IMR-90 (cell line): ENCODE results near the gene ANKRD6. TPM values are rescaled to one million over a fixed set of nuclear protein-coding genes. Genes with fewer than 3 reads are reported as not detected.

ENCODE experiments used
- ATAC-seq: fragments of 200-7000 bp; cut with Tn5 transposase; 2 replicates; pipeline ENCODE4 v1.9.1; 2020; ENCODE audit warnings: low read depth, mild to moderate bottlenecking, moderate library complexity
- BruUV-seq: library from RNA; stranded (reverse); fragments of 400-500 nt; replicated peaks from 2 replicates; lab custom pipeline; 2021; lab: Mats Ljungman, UMichigan
- CTCF ChIA-PET: fragments of 300-600 bp; formaldehyde crosslinking; extraction: SDS; loops from one replicate; lab custom pipeline; 2021; ENCODE audit warnings: antibody characterized with exemption; lab: Yijun Ruan, JAX
- POLR2A ChIA-PET: fragments of 300-600 bp; sonication (Branson Sonifier 250); formaldehyde crosslinking; loops from one replicate; lab custom pipeline; 2022; ENCODE audit warnings: antibody characterized with exemption; ENCODE audit not compliant: unreplicated experiment; lab: Charles Lee
- DNase-seq: peaks from one replicate; pipeline ENCODE4 v3.0.0; 2013
- H2AFZ ChIP-seq: replicated peaks from 2 replicates; pipeline ENCODE3; 2013; ENCODE audit warnings: low read length, mild to moderate bottlenecking; ENCODE audit not compliant: poor library complexity
- H2AK5ac ChIP-seq: 2 replicates; pipeline ENCODE4 v1.6.1; 2013; ENCODE audit warnings: low read depth, low read length, inconsistent platforms
- H2AK9ac ChIP-seq: replicated peaks from 2 replicates; pipeline ENCODE3; 2013; ENCODE audit warnings: mild to moderate bottlenecking, low read depth, low read length, moderate library complexity; ENCODE audit not compliant: poor library complexity
- H2BK120ac ChIP-seq: 2 replicates; pipeline ENCODE4 v1.6.1; 2013; ENCODE audit warnings: low read depth, low read length, inconsistent platforms
- H2BK15ac ChIP-seq: 3 replicates; pipeline ENCODE4 v1.6.1; 2013; ENCODE audit warnings: low read depth, low read length, inconsistent platforms
- H2BK20ac ChIP-seq: 2 replicates; pipeline ENCODE4 v1.6.1; 2013; ENCODE audit warnings: low read depth, mild to moderate bottlenecking, inconsistent platforms, low read length, moderate library complexity
- H2BK5ac ChIP-seq: 2 replicates; pipeline ENCODE4 v1.6.1; 2013; ENCODE audit warnings: mild to moderate bottlenecking, low read depth, low read length, inconsistent platforms; ENCODE audit not compliant: poor library complexity, severe bottlenecking
- H3K14ac ChIP-seq: replicated peaks from 2 replicates; pipeline ENCODE4 v1.6.1; 2013; ENCODE audit warnings: low read depth, low read length, inconsistent platforms
- H3K18ac ChIP-seq: 2 replicates; pipeline ENCODE4 v1.6.1; 2013; ENCODE audit warnings: low read depth, low read length, control low read depth
- H3K23ac ChIP-seq: 2 replicates; pipeline ENCODE4 v1.6.1; 2013; ENCODE audit warnings: low read depth, low read length, inconsistent platforms
- H3K27ac ChIP-seq: 2 replicates; pipeline ENCODE4 v1.5.1; 2013; ENCODE audit warnings: mild to moderate bottlenecking, control low read depth, low read length; ENCODE audit not compliant: insufficient read depth
- H3K27me3 ChIP-seq: 2 replicates; pipeline ENCODE4 v1.6.1; 2013; ENCODE audit warnings: low read length; ENCODE audit not compliant: control insufficient read depth, insufficient read depth
- H3K36me3 ChIP-seq: 2 replicates; pipeline ENCODE4 v1.6.1; 2013; ENCODE audit warnings: low read length, mixed read lengths; ENCODE audit not compliant: control insufficient read depth, insufficient read depth
- H3K4ac ChIP-seq: 2 replicates; pipeline ENCODE4 v1.6.1; 2013; ENCODE audit warnings: low read depth, low read length, inconsistent platforms
- H3K4me1 ChIP-seq: 2 replicates; pipeline ENCODE4 v1.6.1; 2013; ENCODE audit warnings: low read length, mixed read lengths; ENCODE audit not compliant: control insufficient read depth, insufficient read depth
- H3K4me2 ChIP-seq: 2 replicates; pipeline ENCODE4 v1.6.1; 2013; ENCODE audit warnings: low read depth, mild to moderate bottlenecking, control low read depth, low read length, moderate library complexity
- H3K4me3 ChIP-seq: 2 replicates; pipeline ENCODE4 v1.5.1; 2013; ENCODE audit warnings: low read depth, mild to moderate bottlenecking, control low read depth, low read length, moderate library complexity; ENCODE audit not compliant: insufficient read depth
- H3K56ac ChIP-seq: 2 replicates; pipeline ENCODE4 v1.6.1; 2013; ENCODE audit warnings: low read length, inconsistent platforms; ENCODE audit not compliant: insufficient read depth; ENCODE audit errors: extremely low read depth
- H3K79me1 ChIP-seq, 2 experiments: 2 replicates each; pipeline ENCODE4 v1.6.1; 2013; ENCODE audit warnings: low read length in 2 of 2, inconsistent platforms in 1 of 2, low read depth in 1 of 2
- H3K9ac ChIP-seq: 2 replicates; pipeline ENCODE4 v1.6.1; 2013; ENCODE audit warnings: low read depth, low read length, control low read depth
- H3K9me1 ChIP-seq: 2 replicates; pipeline ENCODE4 v1.6.1; 2013; ENCODE audit warnings: low read length, inconsistent platforms; ENCODE audit not compliant: insufficient read depth
- H3K9me3 ChIP-seq: 2 replicates; pipeline ENCODE4 v1.6.1; 2013; ENCODE audit warnings: low read length; ENCODE audit not compliant: control insufficient read depth, insufficient read depth
- H4K20me1 ChIP-seq: 2 replicates; pipeline ENCODE4 v1.6.1; 2013; ENCODE audit warnings: low read length, inconsistent platforms; ENCODE audit not compliant: insufficient read depth
- H4K5ac ChIP-seq: 2 replicates; pipeline ENCODE4 v1.6.1; 2013; ENCODE audit warnings: mild to moderate bottlenecking, low read depth, low read length, control low read depth
- H4K8ac ChIP-seq, 2 experiments: 2 replicates each; pipeline ENCODE4 v1.6.1; 2013; ENCODE audit warnings: low read depth in 2 of 2, low read length in 2 of 2, control low read depth in 1 of 2, inconsistent platforms in 1 of 2
- H4K91ac ChIP-seq: 2 replicates; pipeline ENCODE4 v1.6.1; 2013; ENCODE audit warnings: low read depth, low read length, inconsistent platforms; ENCODE audit not compliant: insufficient read depth
- BHLHE40 ChIP-seq: fragments of 150-350 bp; IDR thresholded peaks from 2 replicates; pipeline ENCODE4 v1.6.1; 2016; ENCODE audit warnings: mild to moderate bottlenecking, low read depth, low read length
- CHD1 ChIP-seq: IDR thresholded peaks from 2 replicates; pipeline ENCODE4 v1.6.1; 2012; ENCODE audit warnings: low read depth, low read length, improper control_type of control experiment
- FOS ChIP-seq: fragments of 150-350 bp; IDR thresholded peaks from 2 replicates; pipeline ENCODE4 v1.6.1; 2016; ENCODE audit warnings: low read depth, low read length
- MXI1 ChIP-seq: IDR thresholded peaks from 2 replicates; pipeline ENCODE4 v1.6.1; 2012; ENCODE audit warnings: low read depth, mild to moderate bottlenecking, low read length, moderate library complexity, borderline replicate concordance
- POLR2A ChIP-seq: IDR thresholded peaks from 2 replicates; pipeline ENCODE4 v1.6.1; 2012; ENCODE audit warnings: mild to moderate bottlenecking, low read depth, low read length
- RAD21 ChIP-seq: IDR thresholded peaks from 2 replicates; pipeline ENCODE4 v1.6.1; 2012; ENCODE audit warnings: low read length, improper control_type of control experiment
- RFX5 ChIP-seq: IDR thresholded peaks from 2 replicates; pipeline ENCODE4 v1.8.0; 2012; ENCODE audit warnings: low read depth, mild to moderate bottlenecking, low read length, moderate library complexity
- SMC3 ChIP-seq: fragments of 150-350 bp; IDR thresholded peaks from 2 replicates; pipeline ENCODE4 v1.6.1; 2016; ENCODE audit warnings: low read depth, mild to moderate bottlenecking, antibody characterized with exemption, low read length, moderate library complexity
- WGBS, 2 experiments: methylation state at CpG; one replicate each; pipeline versions ENCODE4 v1.1.5 to v1.1.7; 2013; ENCODE audit warnings: missing lambda C conversion rate in 2 of 2; ENCODE audit not compliant: insufficient read length in 1 of 2; ENCODE audit errors: extremely low coverage in 2 of 2; 5-methylcytosine and 5-hydroxymethylcytosine counted together
- dilution Hi-C: fragments of 300-500 bp; cut with HindIII; formaldehyde crosslinking; loops from one replicate; pipeline ENCODE4 v1.14.3; 2018; ENCODE audit warnings: low sequenced_read_pairs; ENCODE audit not compliant: unreplicated experiment
- in situ Hi-C: fragments of 300-500 bp; cut with MboI; formaldehyde crosslinking; loops from 3 replicates; pipeline ENCODE4 v1.14.3; 2019; ENCODE audit warnings: low sequenced_read_pairs, inconsistent platforms, mixed read lengths
- intact Hi-C: fragments of 100-400 bp; cut with micrococcal nuclease; formaldehyde crosslinking; loops from 2 replicates; pipeline ENCODE4 v1.10.0; 2022
- polyA plus RNA-seq, 3 experiments: library from polyadenylated mRNA; depleted of rRNA; stranded (reverse); fragments of >200 nt; gene quantifications; 2 replicates each; pipeline ENCODE4 v1.2.3, GENCODE V29; 2012; ENCODE audit warnings: low replicate concordance in 1 of 3
- total RNA-seq: library from RNA; depleted of rRNA; stranded (reverse); fragments of >200 nt; gene quantifications from 2 replicates; pipeline ENCODE4 v1.2.3, GENCODE V29; 2012
- TF ChIP-seq, protein P1 (sequence below): fragments of 150-350 bp; IDR thresholded peaks from 2 replicates; pipeline ENCODE4 v1.6.1; 2016; ENCODE audit warnings: low read depth, mild to moderate bottlenecking, low read length, moderate library complexity, borderline replicate concordance
- TF ChIP-seq, protein P2 (sequence below): fragments of 150-350 bp; IDR thresholded peaks from 2 replicates; pipeline ENCODE4 v1.6.1; 2017; ENCODE audit warnings: mild to moderate bottlenecking, antibody characterized with exemption, low read length, low read depth
- TF ChIP-seq, protein P3 (sequence below): conservative IDR thresholded peaks from 2 replicates; pipeline ENCODE4 v1.5.1; 2012; ENCODE audit warnings: mild to moderate bottlenecking, low read depth, low read length, improper control_type of control experiment

ANKRD6 gene
- total and polyA plus RNA-seq, 2 of the 4 experiments (the other 2 are of a cell fraction): 0.12 to 0.18 TPM

DNA sequence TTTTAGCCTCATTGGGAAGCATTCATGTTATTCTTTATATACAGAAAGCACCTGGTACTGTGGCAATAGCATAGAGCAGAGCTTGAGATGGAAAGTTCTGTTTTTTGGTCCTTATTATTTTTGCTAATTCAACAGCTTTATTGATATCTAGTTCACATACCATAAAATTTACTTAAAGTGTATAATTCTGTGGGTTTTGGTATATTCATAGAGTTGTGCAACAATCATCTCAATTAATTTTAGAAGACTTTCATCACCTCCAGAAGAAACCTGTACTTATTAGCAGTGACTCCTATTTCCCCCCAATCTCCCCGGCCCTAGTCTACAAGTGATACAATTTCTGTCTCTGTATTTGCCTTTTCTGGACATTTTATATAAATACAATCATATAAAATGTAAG lies 77.4 kb downstream of the ANKRD6 start:
- POLR2A ChIA-PET: no interaction called here
- intact Hi-C loops: no loop called here

More for the DNA sequence above, 77.4 kb downstream of the ANKRD6 start:
- Histone ChIP-seq H2AFZ (no peak overlapping the region), H3K4ac (no peak overlapping the region), H3K79me1 (no peaks in the 10 kb centered on the region), H2BK15ac (no peak overlapping the region), H3K9ac (no peak overlapping the region), H2BK120ac (no peak overlapping the region), H2BK20ac (no peak overlapping the region), H3K36me3 (no peaks in the 10 kb centered on the region), H4K20me1 (no peaks in the 10 kb centered on the region), H3K23ac (no peak overlapping the region), H3K9me1 (no peaks in the 10 kb centered on the region), H3K4me2 (no peak overlapping the region), H2BK5ac (no peak overlapping the region), H3K9me3 (no peaks in the 10 kb centered on the region), H4K5ac (no peak overlapping the region), H3K27me3 (no peaks in the 10 kb centered on the region), H3K56ac (no peak overlapping the region), H3K18ac (no peak overlapping the region), H2AK9ac (no peak overlapping the region), H3K27ac (no peak overlapping the region), H3K4me3 (no peak overlapping the region), H3K14ac (no peak overlapping the region), H2AK5ac (no peak overlapping the region), H4K91ac (no peak overlapping the region), H3K4me1 (no peaks in the 10 kb centered on the region), H4K8ac (no peak overlapping the region)
- BruUV-seq: no TSS peak
- TF ChIP-seq, protein P1, sequence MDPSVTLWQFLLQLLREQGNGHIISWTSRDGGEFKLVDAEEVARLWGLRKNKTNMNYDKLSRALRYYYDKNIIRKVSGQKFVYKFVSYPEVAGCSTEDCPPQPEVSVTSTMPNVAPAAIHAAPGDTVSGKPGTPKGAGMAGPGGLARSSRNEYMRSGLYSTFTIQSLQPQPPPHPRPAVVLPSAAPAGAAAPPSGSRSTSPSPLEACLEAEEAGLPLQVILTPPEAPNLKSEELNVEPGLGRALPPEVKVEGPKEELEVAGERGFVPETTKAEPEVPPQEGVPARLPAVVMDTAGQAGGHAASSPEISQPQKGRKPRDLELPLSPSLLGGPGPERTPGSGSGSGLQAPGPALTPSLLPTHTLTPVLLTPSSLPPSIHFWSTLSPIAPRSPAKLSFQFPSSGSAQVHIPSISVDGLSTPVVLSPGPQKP: no peak
- TF ChIP-seq, protein P2, sequence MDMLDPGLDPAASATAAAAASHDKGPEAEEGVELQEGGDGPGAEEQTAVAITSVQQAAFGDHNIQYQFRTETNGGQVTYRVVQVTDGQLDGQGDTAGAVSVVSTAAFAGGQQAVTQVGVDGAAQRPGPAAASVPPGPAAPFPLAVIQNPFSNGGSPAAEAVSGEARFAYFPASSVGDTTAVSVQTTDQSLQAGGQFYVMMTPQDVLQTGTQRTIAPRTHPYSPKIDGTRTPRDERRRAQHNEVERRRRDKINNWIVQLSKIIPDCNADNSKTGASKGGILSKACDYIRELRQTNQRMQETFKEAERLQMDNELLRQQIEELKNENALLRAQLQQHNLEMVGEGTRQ: no peak
- TF ChIP-seq BHLHE40 (no peak), RAD21 (no peak), SMC3 (no peak), CHD1 (no peak), RFX5 (no peak), POLR2A (no peak), MXI1 (no peak), FOS (no peak)
- TF ChIP-seq, protein P3, sequence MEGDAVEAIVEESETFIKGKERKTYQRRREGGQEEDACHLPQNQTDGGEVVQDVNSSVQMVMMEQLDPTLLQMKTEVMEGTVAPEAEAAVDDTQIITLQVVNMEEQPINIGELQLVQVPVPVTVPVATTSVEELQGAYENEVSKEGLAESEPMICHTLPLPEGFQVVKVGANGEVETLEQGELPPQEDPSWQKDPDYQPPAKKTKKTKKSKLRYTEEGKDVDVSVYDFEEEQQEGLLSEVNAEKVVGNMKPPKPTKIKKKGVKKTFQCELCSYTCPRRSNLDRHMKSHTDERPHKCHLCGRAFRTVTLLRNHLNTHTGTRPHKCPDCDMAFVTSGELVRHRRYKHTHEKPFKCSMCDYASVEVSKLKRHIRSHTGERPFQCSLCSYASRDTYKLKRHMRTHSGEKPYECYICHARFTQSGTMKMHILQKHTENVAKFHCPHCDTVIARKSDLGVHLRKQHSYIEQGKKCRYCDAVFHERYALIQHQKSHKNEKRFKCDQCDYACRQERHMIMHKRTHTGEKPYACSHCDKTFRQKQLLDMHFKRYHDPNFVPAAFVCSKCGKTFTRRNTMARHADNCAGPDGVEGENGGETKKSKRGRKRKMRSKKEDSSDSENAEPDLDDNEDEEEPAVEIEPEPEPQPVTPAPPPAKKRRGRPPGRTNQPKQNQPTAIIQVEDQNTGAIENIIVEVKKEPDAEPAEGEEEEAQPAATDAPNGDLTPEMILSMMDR: no peak
- in situ Hi-C loops (no loop called here), dilution Hi-C loops (no loop called here)
- CTCF ChIA-PET: no interaction called here
- ATAC-seq: no peak
- no peak for DNase-seq
- WGBS, 2 experiments: no CpG with 5 or more reads among the region's 1 CpG
